Measurements from ENCODE around the gene STARD9. TPM values are rescaled to one million over a fixed set of nuclear protein-coding genes. Genes with fewer than 3 reads are reported as not detected.

Gene STARD9
- total and polyA plus RNA-seq, 2 experiments from 2014 or later = 2.0 to 5.5 TPM

DNA sequence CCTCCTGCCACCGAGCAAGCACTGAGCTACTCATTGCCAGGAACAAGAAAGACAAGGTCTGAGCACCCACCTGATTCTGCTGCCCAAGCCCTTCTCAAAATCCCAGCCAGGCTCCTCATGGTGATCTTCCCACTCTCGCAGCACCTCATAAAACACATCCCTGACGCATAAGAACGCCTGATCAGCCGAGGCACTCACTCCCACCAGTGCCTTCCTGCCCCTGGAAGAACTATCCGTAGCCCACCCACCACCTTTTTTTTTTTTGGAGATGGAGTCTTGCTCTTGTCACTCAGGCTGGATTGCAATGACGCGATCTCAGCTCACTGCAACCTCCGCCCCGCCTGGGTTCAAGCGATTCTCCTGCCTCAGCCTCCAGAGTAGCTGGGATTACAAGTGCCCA is 157.6 kb downstream of the STARD9 start:
- TF ChIP-seq, protein P1, sequence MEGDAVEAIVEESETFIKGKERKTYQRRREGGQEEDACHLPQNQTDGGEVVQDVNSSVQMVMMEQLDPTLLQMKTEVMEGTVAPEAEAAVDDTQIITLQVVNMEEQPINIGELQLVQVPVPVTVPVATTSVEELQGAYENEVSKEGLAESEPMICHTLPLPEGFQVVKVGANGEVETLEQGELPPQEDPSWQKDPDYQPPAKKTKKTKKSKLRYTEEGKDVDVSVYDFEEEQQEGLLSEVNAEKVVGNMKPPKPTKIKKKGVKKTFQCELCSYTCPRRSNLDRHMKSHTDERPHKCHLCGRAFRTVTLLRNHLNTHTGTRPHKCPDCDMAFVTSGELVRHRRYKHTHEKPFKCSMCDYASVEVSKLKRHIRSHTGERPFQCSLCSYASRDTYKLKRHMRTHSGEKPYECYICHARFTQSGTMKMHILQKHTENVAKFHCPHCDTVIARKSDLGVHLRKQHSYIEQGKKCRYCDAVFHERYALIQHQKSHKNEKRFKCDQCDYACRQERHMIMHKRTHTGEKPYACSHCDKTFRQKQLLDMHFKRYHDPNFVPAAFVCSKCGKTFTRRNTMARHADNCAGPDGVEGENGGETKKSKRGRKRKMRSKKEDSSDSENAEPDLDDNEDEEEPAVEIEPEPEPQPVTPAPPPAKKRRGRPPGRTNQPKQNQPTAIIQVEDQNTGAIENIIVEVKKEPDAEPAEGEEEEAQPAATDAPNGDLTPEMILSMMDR (IDR thresholded peaks at IDR 0.05; ENCODE audit: low read depth, low read length) = no peak
- Histone ChIP-seq H3K4me1 (ENCODE audit: low read depth) (no peaks in the 10 kb centered on the region), H3K36me3 (peaks cover 46% of the 10 kb centered on the region), H3K27ac (no peak overlapping the region), H3K27me3 (no peaks in the 10 kb centered on the region), H3K9me3 (ENCODE audit: low read depth) (no peaks in the 10 kb centered on the region), H3K4me3 (no peak overlapping the region)
- DNase-seq (ENCODE audit: low read depth in 1 of 2, low spot score in 1 of 2) = no peak

DNA sequence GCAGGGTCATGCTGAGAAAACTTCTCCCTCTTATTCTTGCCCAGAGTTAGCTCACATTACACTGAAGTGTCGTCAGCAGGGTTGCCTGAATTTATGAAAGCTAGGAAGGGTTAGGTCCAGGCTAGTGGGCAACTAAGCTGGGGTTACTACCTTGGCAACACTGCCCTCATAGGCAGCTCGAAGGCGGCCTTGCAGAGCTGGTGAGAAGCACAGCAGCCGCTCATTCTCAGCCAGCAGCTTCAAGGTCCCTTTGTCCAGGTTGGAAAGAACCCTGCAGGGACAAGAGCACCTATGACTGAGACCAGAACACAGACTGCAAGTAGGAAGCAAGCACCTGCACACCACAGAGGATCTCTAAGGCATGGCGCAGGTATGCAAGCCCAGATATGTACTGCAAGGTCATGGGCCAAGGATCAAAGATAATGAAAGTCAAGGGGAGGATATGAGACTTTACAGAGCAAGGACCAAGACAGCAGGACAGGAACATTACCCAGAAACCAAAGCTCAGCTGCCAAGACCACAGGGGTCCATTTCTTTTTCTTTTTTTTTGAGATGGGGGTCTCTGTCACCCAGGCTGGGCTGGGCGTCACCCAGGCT is 158.8 kb downstream of the STARD9 start:
- Histone ChIP-seq H3K27me3 (no peaks in the 10 kb centered on the region), H3K27ac (no peak overlapping the region), H3K9me3 (ENCODE audit: low read depth) (no peaks in the 10 kb centered on the region), H3K36me3 (peaks cover 45% of the 10 kb centered on the region), H3K4me1 (ENCODE audit: low read depth) (no peaks in the 10 kb centered on the region), H3K4me3 (no peak overlapping the region)
- TF ChIP-seq, protein P1 (IDR thresholded peaks at IDR 0.05; ENCODE audit: low read depth, low read length) = no peak
- DNase-seq (ENCODE audit: low read depth in 1 of 2, low spot score in 1 of 2) = no peak

DNA sequence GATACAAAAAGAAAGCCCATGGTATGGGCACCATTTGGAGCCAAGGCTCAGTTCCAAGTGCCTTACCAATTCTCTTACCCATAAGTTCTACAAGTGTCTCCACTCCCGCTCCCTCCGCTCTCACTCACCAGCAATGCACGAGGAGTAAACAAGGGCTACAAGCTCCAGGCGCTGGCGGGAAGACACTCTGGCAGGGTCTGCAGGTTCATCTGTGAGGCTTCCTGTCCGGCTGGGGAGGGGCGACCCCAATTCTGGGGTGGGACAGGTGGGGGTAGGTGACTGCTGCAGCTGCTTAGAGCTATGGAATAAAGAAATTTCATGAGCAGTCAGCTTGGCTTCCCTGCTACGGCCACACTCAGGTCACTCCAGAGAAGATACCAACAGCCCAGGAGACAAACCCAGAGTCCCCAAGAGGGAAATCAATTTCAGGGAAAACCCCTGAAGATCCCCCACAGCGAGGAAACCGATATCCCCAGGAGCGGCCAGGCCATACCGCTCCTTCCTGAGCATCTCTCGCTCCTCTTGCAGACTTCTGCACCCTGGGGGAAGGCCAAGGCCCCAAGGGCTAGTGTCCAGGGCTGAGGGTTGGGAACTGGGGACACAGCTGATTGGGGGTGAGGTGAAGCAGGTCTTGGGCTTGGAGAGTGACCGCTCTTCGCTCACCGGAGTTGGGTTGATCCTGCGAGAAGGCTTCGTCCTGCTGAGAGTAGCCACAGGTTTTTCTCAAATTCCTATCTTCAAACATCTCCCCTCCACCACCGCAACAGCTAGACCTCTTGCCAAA is 160.2 kb downstream of the STARD9 start:
- no peak for DNase-seq (ENCODE audit: low read depth in 1 of 2, low spot score in 1 of 2)
- H3K4me3 ChIP-seq = peak overlapping the region; percentile 88
- TF ChIP-seq, protein P1 (IDR thresholded peaks at IDR 0.05; ENCODE audit: low read depth, low read length) = no peak
- H3K36me3 ChIP-seq = peaks cover 32% of the 10 kb centered on the region
- no peak overlapping the region for H3K27ac ChIP-seq
- no peaks in the 10 kb centered on the region for H3K27me3 ChIP-seq
- H3K9me3 ChIP-seq (ENCODE audit: low read depth) = no peaks in the 10 kb centered on the region
- H3K4me1 ChIP-seq (ENCODE audit: low read depth) = no peaks in the 10 kb centered on the region

DNA sequence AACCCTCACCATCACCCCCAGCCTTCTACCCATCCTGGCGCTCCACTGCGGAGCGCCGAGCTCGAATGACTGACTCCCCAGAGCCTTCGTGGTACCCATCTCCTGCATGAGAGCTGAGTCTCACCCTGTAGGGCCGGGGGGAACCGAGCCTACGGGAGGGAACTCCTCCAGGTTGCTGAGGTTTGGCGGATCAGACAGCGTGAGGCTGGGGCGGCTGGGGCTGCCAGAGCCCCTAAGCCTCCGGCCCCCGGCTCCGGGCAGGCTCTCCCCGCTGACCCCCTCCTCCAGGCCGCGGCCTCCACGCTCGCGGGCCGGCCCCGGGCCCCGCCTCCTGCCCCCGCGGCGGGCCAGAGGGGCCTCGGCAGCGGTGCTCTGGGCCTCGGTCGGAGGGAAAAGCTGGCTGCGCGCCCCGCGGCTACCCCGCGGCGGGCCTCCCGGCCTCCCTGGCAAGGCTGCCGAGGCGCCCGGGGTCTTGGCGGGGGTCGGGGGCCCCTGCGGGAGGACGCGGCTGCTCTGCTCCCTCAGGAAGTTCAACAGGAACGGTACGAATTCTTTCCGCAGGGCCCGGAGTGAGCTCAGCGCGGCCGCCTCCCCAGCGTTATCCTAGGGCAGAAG is 160.9 kb downstream of the STARD9 start:
- no peaks in the 10 kb centered on the region for H3K27me3 ChIP-seq
- peak overlapping the region; percentile 88 for H3K4me3 ChIP-seq
- TF ChIP-seq, protein P1 (IDR thresholded peaks at IDR 0.05; ENCODE audit: low read depth, low read length) = no peak
- H3K36me3 ChIP-seq = peaks cover 26% of the 10 kb centered on the region
- peak; percentile 17 to 49 for DNase-seq (ENCODE audit: low read depth in 1 of 2, low spot score in 1 of 2)
- H3K4me1 ChIP-seq (ENCODE audit: low read depth) = no peaks in the 10 kb centered on the region
- peak overlapping the region; percentile 87 for H3K27ac ChIP-seq
- H3K9me3 ChIP-seq (ENCODE audit: low read depth) = no peaks in the 10 kb centered on the region

DNA sequence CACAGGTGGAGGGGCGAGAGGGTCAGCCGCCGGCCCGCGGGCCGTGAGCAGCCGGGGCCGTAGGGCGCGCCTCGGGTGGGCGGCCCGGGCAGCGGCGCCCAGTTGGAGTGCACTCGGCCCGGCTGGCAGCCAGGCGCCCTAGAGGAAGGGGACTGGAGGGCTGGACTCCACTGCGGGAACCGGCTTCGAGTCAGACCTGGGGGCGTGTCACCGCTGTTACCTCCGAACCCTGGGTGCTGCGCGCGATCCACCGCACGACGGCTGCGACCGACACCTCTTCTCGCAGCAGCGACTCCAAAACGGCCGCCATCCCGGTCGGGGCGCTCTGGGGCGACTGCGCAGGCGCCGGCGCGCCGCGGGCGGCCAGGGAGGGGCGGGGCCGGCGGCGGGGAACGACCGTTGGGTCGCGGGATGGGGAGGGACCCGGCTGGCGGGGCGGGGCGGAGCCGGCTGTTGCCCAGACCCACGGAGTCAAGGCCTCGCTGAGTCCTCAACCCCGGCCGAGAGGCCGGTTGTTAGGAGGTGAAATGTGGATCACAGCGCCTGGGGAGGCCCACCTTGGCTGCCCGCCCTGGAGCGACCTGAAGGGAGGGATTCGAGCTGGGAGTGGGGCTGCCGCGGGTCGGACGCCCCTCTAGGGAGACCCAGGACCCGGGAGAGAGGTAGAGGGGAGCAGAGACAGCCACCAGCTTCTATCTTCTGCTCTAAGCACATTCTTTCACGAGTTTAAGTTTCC is 161.6 kb downstream of the STARD9 start, which contains the start of gene CDAN1:
Gene CDAN1 (minus strand): TSS at position 336 of the 736 bp plus-strand sequence. CDS start 26 bp downstream, at position 310.
- DNase-seq (ENCODE audit: low read depth in 1 of 2, low spot score in 1 of 2) = peak; percentile 90 to 93
- Histone ChIP-seq H3K27me3 (no peaks in the 10 kb centered on the region), H3K36me3 (peaks cover 22% of the 10 kb centered on the region), H3K4me1 (ENCODE audit: low read depth) (no peaks in the 10 kb centered on the region), H3K4me3 (peak within 1 kb of the TSS; percentile 88), H3K9me3 (ENCODE audit: low read depth) (no peaks in the 10 kb centered on the region), H3K27ac (peak within 1 kb of the TSS; percentile 87)
- TF ChIP-seq, protein P1 (IDR thresholded peaks at IDR 0.05; ENCODE audit: low read depth, low read length) = no peak
